ENCODE data around the gene CCDC97. TPM values are rescaled to one million over a fixed set of nuclear protein-coding genes. Genes with fewer than 3 reads are reported as not detected.

The CCDC97 gene
- total RNA-seq, 2 experiments from 2014 or later = 15.0 to 36.6 TPM

- H3K4me2 ChIP-seq (ENCODE audit: low read length) = no peak overlapping the region
- intact Hi-C loops (cut with micrococcal nuclease; ENCODE audit: unreplicated experiment) = no loop called here
- no peaks in the 10 kb centered on the region; the same call in 1 of the 2 replicates for H4K20me1 ChIP-seq (ENCODE audit: insufficient read depth, low read length)
- BruUV-seq (replicated peaks) = no TSS peak
- H2AFZ ChIP-seq (ENCODE audit: low read length) = no peak overlapping the region
- H3K36me3 ChIP-seq (ENCODE audit: insufficient read depth, low read length) = peaks cover 89% of the 10 kb centered on the region
- no peak overlapping the region for H3K4me3 ChIP-seq (ENCODE audit: low read depth, low read length, poor library complexity, severe bottlenecking)
- no peak overlapping the region for H3K27ac ChIP-seq (ENCODE audit: low read depth, low read length, poor library complexity, severe bottlenecking)
- no peaks in the 10 kb centered on the region for H3K9me3 ChIP-seq (ENCODE audit: low read length)
- CTCF ChIA-PET (ENCODE audit: unreplicated experiment) = no interaction called here
- no peaks in the 10 kb centered on the region for H3K79me2 ChIP-seq (ENCODE audit: insufficient read depth, low read depth, low read length)
- H3K9me2 ChIP-seq (ENCODE audit: insufficient read depth, low read length) = no peaks in the 10 kb centered on the region
- TF ChIP-seq EZH2phosphoT487 (IDR thresholded peaks at IDR 0.05; ENCODE audit: borderline replicate concordance, low read depth, low read length) (no peak), CTCF (conservative IDR thresholded peaks at IDR 0.05; ENCODE audit: low read length) (no peak)
- H3K4me1 ChIP-seq (ENCODE audit: insufficient read depth, low read length, poor library complexity, severe bottlenecking) = no peaks in the 10 kb centered on the region
- DNase-seq (ENCODE audit: low spot score) = no peak
- POLR2A ChIA-PET = no interaction called here
Observed at GRCh38 chr19:41335467-41335866, 25.5 kb downstream of the CCDC97 start.

- no peaks in the 10 kb centered on the region; the same call in 1 of the 2 replicates for H4K20me1 ChIP-seq (ENCODE audit: insufficient read depth, low read length)
- no peaks in the 10 kb centered on the region for H3K9me2 ChIP-seq (ENCODE audit: insufficient read depth, low read length)
- ChIA-PET POLR2A (interaction anchor here (1.0 kb wide), 1 partner anchor 9 kb away, joined by 3 read pairs; no protein-coding TSS in a partner anchor), CTCF (ENCODE audit: unreplicated experiment) (no interaction called here)
- intact Hi-C loops (cut with micrococcal nuclease; ENCODE audit: unreplicated experiment) = no loop called here
- H3K4me2 ChIP-seq (ENCODE audit: low read length) = no peak overlapping the region
- H3K4me1 ChIP-seq (ENCODE audit: insufficient read depth, low read length, poor library complexity, severe bottlenecking) = no peaks in the 10 kb centered on the region
- no peaks in the 10 kb centered on the region for H3K9me3 ChIP-seq (ENCODE audit: low read length)
- H3K79me2 ChIP-seq (ENCODE audit: insufficient read depth, low read depth, low read length) = no peaks in the 10 kb centered on the region
- H2AFZ ChIP-seq (ENCODE audit: low read length) = no peak overlapping the region
- H3K27ac ChIP-seq (ENCODE audit: low read depth, low read length, poor library complexity, severe bottlenecking) = no peak overlapping the region
- H3K4me3 ChIP-seq (ENCODE audit: low read depth, low read length, poor library complexity, severe bottlenecking) = no peak overlapping the region
- TSS peak; percentile 90 for BruUV-seq (replicated peaks)
- TF ChIP-seq CTCF (conservative IDR thresholded peaks at IDR 0.05; ENCODE audit: low read length) = no peak
- no peak for TF ChIP-seq EZH2phosphoT487 (IDR thresholded peaks at IDR 0.05; ENCODE audit: borderline replicate concordance, low read depth, low read length)
- no peak for DNase-seq (ENCODE audit: low spot score)
- peaks cover 85% of the 10 kb centered on the region for H3K36me3 ChIP-seq (ENCODE audit: insufficient read depth, low read length)
Observed at GRCh38 chr19:41339936-41340335, 30.0 kb downstream of the CCDC97 start.

GRCh38 chr19:41341669-41342490 lies 31.9 kb downstream of the CCDC97 start:
- H2AFZ ChIP-seq (ENCODE audit: low read length) = no peak overlapping the region
- no TSS peak for BruUV-seq (replicated peaks)
- no peaks in the 10 kb centered on the region for H3K9me3 ChIP-seq (ENCODE audit: low read length)
- H3K4me2 ChIP-seq (ENCODE audit: low read length) = no peak overlapping the region
- H3K79me2 ChIP-seq (ENCODE audit: insufficient read depth, low read depth, low read length) = no peaks in the 10 kb centered on the region
- ChIA-PET POLR2A (no interaction called here), CTCF (ENCODE audit: unreplicated experiment) (interaction anchor here (0.6 kb wide), 1 partner anchor 68 kb away, joined by 5 read pairs; no protein-coding TSS in a partner anchor)
- H3K4me3 ChIP-seq (ENCODE audit: low read depth, low read length, poor library complexity, severe bottlenecking) = no peak overlapping the region
- intact Hi-C loops (cut with micrococcal nuclease; ENCODE audit: unreplicated experiment) = no loop called here
- H3K9me2 ChIP-seq (ENCODE audit: insufficient read depth, low read length) = no peaks in the 10 kb centered on the region
- H3K27ac ChIP-seq (ENCODE audit: low read depth, low read length, poor library complexity, severe bottlenecking) = no peak overlapping the region
- peaks cover 83% of the 10 kb centered on the region for H3K36me3 ChIP-seq (ENCODE audit: insufficient read depth, low read length)
- H4K20me1 ChIP-seq (ENCODE audit: insufficient read depth, low read length) = no peaks in the 10 kb centered on the region; the same call in 1 of the 2 replicates
- no peak for DNase-seq (ENCODE audit: low spot score)
- no peaks in the 10 kb centered on the region for H3K4me1 ChIP-seq (ENCODE audit: insufficient read depth, low read length, poor library complexity, severe bottlenecking)
- TF ChIP-seq EZH2phosphoT487 (IDR thresholded peaks at IDR 0.05; ENCODE audit: borderline replicate concordance, low read depth, low read length) = no peak
- no peak for TF ChIP-seq CTCF (conservative IDR thresholded peaks at IDR 0.05; ENCODE audit: low read length)
